Adrenal gland (tissue), 5 donors: ENCODE data around the gene VASP.

ENCODE experiments used
- CTCF ChIP-seq, 6 experiments: fragments of 450-650 bp in 4 of 6; fragments of 200-600 bp in 2 of 6; sonication (generic) in 1 of 6; IDR thresholded peaks; 1 replicate in 5 of 6; 2 replicates in 1 of 6; pipeline versions ENCODE4 v1.5.1 to v1.8.0; 2016 to 2021; ENCODE audit warnings: antibody characterized with exemption in 6 of 6, mild to moderate bottlenecking in 2 of 6, moderate library complexity in 1 of 6
- POLR2A ChIP-seq, 2 donors: fragments of 450-650 bp; IDR thresholded peaks; one replicate each; pipeline ENCODE4 v1.6.1; 2017; ENCODE audit warnings: antibody characterized with exemption in 2 of 2, mild to moderate bottlenecking in 2 of 2, moderate library complexity in 1 of 2
- donor health status: DM: no; HTN: no; CAD: no.

GRCh38 chr19:45506246-45506988 lies 862 bp upstream of the VASP start:
- TF ChIP-seq POLR2A (IDR thresholded peaks at IDR 0.05) (peak; percentile 51 to 65), CTCF (IDR thresholded peaks at IDR 0.05) (peak in 2 of 6 experiments; percentile 20 to 30)
